Sigmoid colon (tissue), 4 donors: ENCODE results near the gene TMEM139.

Experiments used
- CTCF ChIP-seq, 4 experiments: fragments of 450-650 bp in 3 of 4; fragments of 200-600 bp in 1 of 4; IDR thresholded peaks; one replicate each; pipeline ENCODE4 v1.5.1; 2016 to 2019; ENCODE audit warnings: antibody characterized with exemption in 4 of 4, mild to moderate bottlenecking in 3 of 4, moderate library complexity in 2 of 4
- POLR2A ChIP-seq, 2 donors: fragments of 450-650 bp; IDR thresholded peaks; one replicate each; pipeline ENCODE4 v1.6.1; 2016; ENCODE audit warnings: antibody characterized with exemption in 2 of 2, mild to moderate bottlenecking in 2 of 2, moderate library complexity in 2 of 2
- POLR2AphosphoS5 ChIP-seq, 4 donors: sonication (generic); formaldehyde crosslinking; IDR thresholded peaks; one replicate each; pipeline ENCODE4 v1.6.1; 2017; ENCODE audit warnings: antibody characterized with exemption in 4 of 4

- no peak for TF ChIP-seq CTCF (IDR thresholded peaks at IDR 0.05)
- TF ChIP-seq POLR2A (IDR thresholded peaks at IDR 0.05), result no peak
- no peak for TF ChIP-seq POLR2AphosphoS5 (IDR thresholded peaks at IDR 0.05)
Observed at GRCh38 chr7:143296686-143297085, 11.9 kb downstream of the TMEM139 start.
